Ovary (tissue), 9 donors: ENCODE measurements around the gene FGD2. TPM values are rescaled to one million over a fixed set of nuclear protein-coding genes. Genes with fewer than 3 reads are reported as not detected.
"Not testable (repeated sequence)": the region's sequence is repeated elsewhere in the genome, so short reads cannot be mapped to it uniquely, and the experiment has no call there.

Source experiments
- DNase-seq, 5 donors: peaks; one replicate each; pipeline ENCODE4 v3.0.0-alpha.2; 2019 to 2020
- H3K27ac ChIP-seq, 2 donors: fragments of 200-600 bp; one replicate each; pipeline versions ENCODE4 v1.5.1 to v1.8.0; 2019 to 2022
- H3K27me3 ChIP-seq: fragments of 200-600 bp; one replicate; pipeline ENCODE4 v1.8.0; 2022
- H3K36me3 ChIP-seq: fragments of 200-600 bp; sonication (generic); one replicate; pipeline ENCODE4 v1.5.1; 2019
- H3K4me1 ChIP-seq: one replicate; pipeline ENCODE4 v1.8.1; 2013; ENCODE audit warnings: mild to moderate bottlenecking, moderate library complexity; ENCODE audit not compliant: insufficient read depth
- H3K4me3 ChIP-seq: fragments of 200-600 bp; sonication (generic); one replicate; pipeline ENCODE4 v1.5.1; 2017
- H3K9me3 ChIP-seq, 2 donors: fragments of 200-600 bp in 1 of 2; sonication (generic) in 1 of 2; one replicate each; pipeline versions ENCODE4 v1.5.1 to v1.8.1; 2013 to 2019; ENCODE audit warnings: mild to moderate bottlenecking in 1 of 2, moderate library complexity in 1 of 2
- EP300 ChIP-seq: sonication (generic); formaldehyde crosslinking; IDR thresholded peaks from one replicate; pipeline ENCODE4 v1.6.1; 2017; ENCODE audit warnings: antibody characterized with exemption
- POLR2A ChIP-seq: fragments of 450-650 bp; IDR thresholded peaks from one replicate; pipeline ENCODE4 v1.6.1; 2017; ENCODE audit warnings: antibody characterized with exemption, mild to moderate bottlenecking, moderate library complexity
- WGBS, 3 donors: extraction: QIAGEN DNeasy Blood & Tissue Kit in 1 of 3; methylation state at CpG; one replicate each; pipeline versions ENCODE4 v1.1.5 to v1.1.7; 2013 to 2017; 5-methylcytosine and 5-hydroxymethylcytosine counted together
- intact Hi-C, 4 donors: fragments of 100-400 bp; cut with DNase I; formaldehyde crosslinking; loops; one replicate each; pipeline versions ENCODE4 v1.11.0 to v1.15.1; 2022 to 2023
- polyA plus RNA-seq, 2 donors: library from polyadenylated mRNA; stranded (reverse); fragments of 200-250 nt in 1 of 2; fragments of 350-450 nt in 1 of 2; fragmentation: Illumina TruSeq in 1 of 2; extraction: RNeasy Lipid Tissue Mini Kit (QIAGEN cat#74804) in 1 of 2; gene quantifications; one replicate each; pipeline ENCODE4 v1.2.3, GENCODE V29; 2013 to 2014
- total RNA-seq, 7 donors: library from RNA; depleted of rRNA in 2 of 7; stranded (reverse); fragments of >200 nt in 2 of 7; fragmentation: NEBNext Ultra II Directional in 3 of 7; extraction: Animal tissue kit (Norgen Biotek cat#: 25700) in 3 of 7; gene quantifications; one replicate each; pipeline versions ENCODE4 v1.1.0 to v1.2.4, GENCODE V29; 2016 to 2023
- TF ChIP-seq, protein P1 (sequence below), 3 donors: fragments of 450-650 bp in 2 of 3; fragments of 200-600 bp in 1 of 3; IDR thresholded peaks; one replicate each; pipeline versions ENCODE4 v1.5.1 to v1.8.0; 2016 to 2022; ENCODE audit warnings: antibody characterized with exemption in 3 of 3, mild to moderate bottlenecking in 1 of 3
- donor health status: DM: no; HTN: no; CAD: no; lungs with moderate emphysema.
- donor health status: DM: no; HTN: no; CAD: no.
- donor health status: Bipolar disorder and iron deficiency.
- donor health status: DM: yes; HTN: yes; CAD: no.
- donor health status: DM: no; HTN: no; CAD: no.
- donor health status: DM: yes; HTN: yes; CAD: no.

FGD2 gene
- total and polyA plus RNA-seq, 9 donors: 2.3 to 13.6 (median 4.1) TPM

- TF ChIP-seq POLR2A (peak; percentile 90), EP300 (no peak)
- TF ChIP-seq, protein P1, sequence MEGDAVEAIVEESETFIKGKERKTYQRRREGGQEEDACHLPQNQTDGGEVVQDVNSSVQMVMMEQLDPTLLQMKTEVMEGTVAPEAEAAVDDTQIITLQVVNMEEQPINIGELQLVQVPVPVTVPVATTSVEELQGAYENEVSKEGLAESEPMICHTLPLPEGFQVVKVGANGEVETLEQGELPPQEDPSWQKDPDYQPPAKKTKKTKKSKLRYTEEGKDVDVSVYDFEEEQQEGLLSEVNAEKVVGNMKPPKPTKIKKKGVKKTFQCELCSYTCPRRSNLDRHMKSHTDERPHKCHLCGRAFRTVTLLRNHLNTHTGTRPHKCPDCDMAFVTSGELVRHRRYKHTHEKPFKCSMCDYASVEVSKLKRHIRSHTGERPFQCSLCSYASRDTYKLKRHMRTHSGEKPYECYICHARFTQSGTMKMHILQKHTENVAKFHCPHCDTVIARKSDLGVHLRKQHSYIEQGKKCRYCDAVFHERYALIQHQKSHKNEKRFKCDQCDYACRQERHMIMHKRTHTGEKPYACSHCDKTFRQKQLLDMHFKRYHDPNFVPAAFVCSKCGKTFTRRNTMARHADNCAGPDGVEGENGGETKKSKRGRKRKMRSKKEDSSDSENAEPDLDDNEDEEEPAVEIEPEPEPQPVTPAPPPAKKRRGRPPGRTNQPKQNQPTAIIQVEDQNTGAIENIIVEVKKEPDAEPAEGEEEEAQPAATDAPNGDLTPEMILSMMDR (IDR thresholded peaks at IDR 0.05): peak in 1 of 3 donors; percentile 29
- Histone ChIP-seq H3K27me3 (no peaks in the 10 kb centered on the region), H3K4me3 (peak within 1 kb of the TSS; percentile 95), H3K4me1 (peaks cover 10% of the 10 kb centered on the region), H3K9me3 (no peaks in the 10 kb centered on the region), H3K36me3 (no peaks in the 10 kb centered on the region), H3K27ac (peak within 1 kb of the TSS; percentile 96 to 98)
- intact Hi-C loops: loop anchor here in 2 of 4 donors (10.0 kb wide), 1 partner anchor 101 kb away; the partner anchor contains the start of gene C6orf89 (in 2 of the 2)
- 1% methylated on average over 75 to 101 of the region's 101 CpGs for WGBS, 3 donors
- peak; percentile 89 to 94 (median 92) for DNase-seq
Measured at GRCh38 chr6:36985808-36986703, 19.4 kb upstream of the FGD2 start, which contains the start of gene MTCH1. MTCH1 (minus strand) TSS chr6:36986196; CDS start chr6:36986173, 23 bp downstream.

DNA sequence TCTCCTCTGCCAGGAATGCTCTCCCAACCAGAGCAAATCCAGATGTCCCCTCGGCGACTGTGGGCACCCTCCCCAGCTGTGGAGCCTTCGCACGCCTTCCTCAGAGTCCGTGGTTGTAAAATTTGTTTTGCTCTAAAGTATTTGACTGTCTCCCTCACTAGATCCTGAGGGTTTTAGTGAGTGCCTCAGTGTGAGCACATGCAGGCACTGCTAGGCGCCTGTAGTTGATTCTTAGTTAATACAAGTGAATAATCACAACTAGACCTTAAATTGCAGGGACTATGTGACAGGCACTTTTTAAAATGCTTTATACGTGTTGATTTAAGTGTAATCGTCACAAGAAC, 18.8 kb upstream of the FGD2 start:
- no peaks in the 10 kb centered on the region for H3K9me3 ChIP-seq
- intact Hi-C loops: loop anchor here in 2 of 4 donors (10.0 kb wide), 1 partner anchor 102 kb away; the partner anchor contains the start of gene C6orf89 (in 2 of the 2)
- no peak for TF ChIP-seq POLR2A
- no peak for TF ChIP-seq EP300
- TF ChIP-seq, protein P1 (IDR thresholded peaks at IDR 0.05): no peak
- no peaks in the 10 kb centered on the region for H3K36me3 ChIP-seq
- peak overlapping the region; percentile 95 for H3K4me3 ChIP-seq
- H3K27me3 ChIP-seq: no peaks in the 10 kb centered on the region
- peaks cover 10% of the 10 kb centered on the region for H3K4me1 ChIP-seq
- peak overlapping the region; percentile 96 to 98 for H3K27ac ChIP-seq
- no peak for DNase-seq
- 1% methylated on average over 8 of the region's 8 CpGs for WGBS, 3 donors

DNA sequence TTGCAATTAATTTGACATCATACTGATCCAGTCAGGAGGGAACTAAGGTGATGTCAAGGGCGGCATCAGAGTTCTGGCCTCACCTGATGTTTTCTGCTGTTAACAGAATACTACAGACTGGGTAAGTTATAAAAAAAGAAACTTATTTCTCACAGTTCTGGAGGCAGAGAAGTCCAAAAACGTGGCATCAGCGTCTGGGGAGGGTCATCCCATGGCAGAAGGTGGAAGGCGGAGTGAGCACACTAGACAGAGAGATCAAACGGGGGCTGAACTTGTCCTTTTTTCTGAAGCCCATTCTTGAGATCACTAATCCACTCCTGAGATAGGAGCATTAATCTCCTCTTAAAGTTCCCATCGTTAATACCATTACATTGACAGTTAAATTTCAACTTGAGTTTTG, 16.2 kb upstream of the FGD2 start:
- no peaks in the 10 kb centered on the region for H3K9me3 ChIP-seq
- DNase-seq: no peak
- H3K27me3 ChIP-seq: no peaks in the 10 kb centered on the region
- WGBS, 3 donors: 79 to 85% (median 82%) methylated on average over 6 of the region's 6 CpGs
- intact Hi-C loops: loop anchor here in 2 of 4 donors (10.0 kb wide), 1 partner anchor 104 kb away; the partner anchor contains the start of gene C6orf89 (in 2 of the 2)
- no peaks in the 10 kb centered on the region for H3K36me3 ChIP-seq
- H3K27ac ChIP-seq: no peak overlapping the region
- H3K4me1 ChIP-seq: peaks cover 5% of the 10 kb centered on the region
- H3K4me3 ChIP-seq: no peak overlapping the region
- TF ChIP-seq, protein P1 (IDR thresholded peaks at IDR 0.05): no peak
- TF ChIP-seq POLR2A (no peak), EP300 (no peak)

- H3K36me3 ChIP-seq, H3K4me3 ChIP-seq, H3K27ac ChIP-seq, intact Hi-C loops, H3K9me3 ChIP-seq, H3K4me1 ChIP-seq, DNase-seq, H3K27me3 ChIP-seq: not testable (repeated sequence)
- WGBS, 3 donors: 82 to 94% (median 84%) methylated on average over 2 of the region's 2 CpGs
Measured at GRCh38 chr6:36990401-36990800, 15.1 kb upstream of the FGD2 start.
